ENCODE results near the gene KCNQ4.

The KCNQ4 gene

DNA sequence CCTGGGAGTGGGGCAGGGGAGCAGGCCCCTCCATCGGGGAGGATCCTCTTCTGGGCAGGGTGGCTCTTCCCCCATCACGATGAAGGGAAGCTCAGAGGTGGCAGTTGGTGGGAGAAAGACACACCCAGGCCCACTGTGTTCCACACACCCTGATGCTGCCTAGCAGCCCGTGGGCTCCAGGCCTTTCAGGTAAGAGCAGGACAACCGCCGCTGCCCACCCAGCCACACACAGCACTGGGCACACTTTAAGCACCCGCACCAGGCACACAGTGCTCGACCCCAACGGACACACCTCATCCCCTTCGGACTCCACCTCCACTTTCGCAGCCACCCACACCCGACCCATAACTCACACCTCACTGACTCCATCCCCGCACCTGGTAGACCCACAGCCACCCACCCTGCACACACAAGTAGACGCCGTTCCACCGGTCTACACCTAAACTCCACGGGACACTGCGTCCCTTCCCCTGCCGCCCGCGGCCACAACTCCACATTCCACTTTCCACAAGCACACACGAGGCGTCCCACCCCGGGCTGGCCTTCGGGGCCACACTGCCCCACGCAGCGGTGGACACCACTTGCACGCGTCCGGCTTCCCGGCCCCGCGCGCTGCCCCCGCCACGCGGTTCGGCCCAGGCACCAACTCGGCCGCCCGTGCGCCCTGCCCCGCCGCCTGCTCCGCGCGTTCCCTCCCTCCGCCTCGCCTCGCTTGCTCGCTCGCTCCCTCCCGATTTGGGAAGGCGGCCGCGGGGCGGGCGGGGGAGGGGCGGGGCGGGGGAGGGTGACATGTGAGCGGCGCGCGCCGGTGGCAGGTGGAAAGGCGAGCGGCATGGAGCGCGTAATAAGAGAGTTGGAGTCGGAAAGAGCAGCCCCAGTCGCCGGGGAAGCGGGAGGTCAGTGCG, at the start of gene KCNQ4:
TSS of gene KCNQ4 (plus strand) at position 787 of the 905 bp plus-strand sequence. CDS start 307 bp downstream, outside the sequence.
- FAIRE-seq (no peak), DNase-seq (ENCODE audit: insufficient read length, low spot score) (no peak)

DNA sequence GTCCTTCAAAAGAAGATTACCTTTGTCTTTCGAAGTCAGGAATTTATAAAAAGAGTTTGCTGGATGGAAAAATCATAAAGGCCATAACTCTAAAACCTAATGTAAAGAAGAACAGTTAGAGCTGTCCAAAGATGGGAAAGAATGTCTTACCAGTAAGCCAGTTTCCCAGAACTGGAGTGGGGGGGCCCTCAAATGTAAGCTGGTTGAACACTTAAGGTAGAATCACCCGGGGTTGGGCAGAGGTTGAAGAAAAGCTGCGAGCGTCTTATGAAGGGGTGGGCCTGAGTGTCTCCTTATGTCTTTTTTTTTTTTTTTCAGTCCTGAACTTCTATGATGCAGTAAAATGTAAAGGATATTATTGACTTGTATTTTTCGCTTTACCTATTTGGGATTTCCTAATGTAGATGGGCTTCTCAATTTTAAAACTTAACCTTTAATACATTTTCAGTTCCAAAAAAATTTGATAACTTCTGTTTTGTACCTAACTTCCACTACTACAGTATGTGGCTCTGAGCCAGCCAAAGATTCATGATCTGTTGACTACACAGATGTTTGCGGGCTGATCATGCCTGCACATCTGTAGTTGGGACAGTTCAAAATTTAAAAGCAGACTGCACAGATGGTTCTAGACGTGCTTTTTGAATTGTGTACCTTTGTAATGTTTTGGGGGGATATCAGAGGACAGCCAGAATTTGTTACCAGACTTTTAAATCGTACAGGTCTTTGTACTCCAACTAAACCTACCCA, 48.5 kb upstream of the KCNQ4 start:
- DNase-seq (ENCODE audit: insufficient read length, low spot score) (no peak), FAIRE-seq (no peak)

DNA sequence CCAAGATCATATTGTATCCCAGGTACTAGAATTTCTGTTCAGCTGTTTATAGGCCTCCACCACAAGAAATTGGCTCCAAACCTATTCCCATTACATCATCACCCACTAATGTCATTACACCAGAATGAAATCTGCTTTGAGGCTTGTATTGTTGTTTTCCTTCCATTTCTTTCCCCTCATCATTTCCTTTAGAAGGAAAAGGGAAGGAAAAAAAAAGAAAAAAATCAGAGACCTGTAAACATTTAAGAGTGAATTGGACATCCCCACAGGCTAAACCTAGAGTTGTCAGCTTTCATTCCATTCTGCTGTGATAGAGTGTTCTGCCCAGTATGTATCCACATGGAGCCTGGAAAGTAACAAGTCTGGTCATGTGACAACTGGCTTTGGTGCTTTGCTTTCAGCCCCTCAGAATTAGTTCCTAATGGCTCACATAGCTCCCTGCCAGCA, 47.5 kb upstream of the KCNQ4 start:
- FAIRE-seq (no peak), DNase-seq (ENCODE audit: insufficient read length, low spot score) (no peak)

DNA sequence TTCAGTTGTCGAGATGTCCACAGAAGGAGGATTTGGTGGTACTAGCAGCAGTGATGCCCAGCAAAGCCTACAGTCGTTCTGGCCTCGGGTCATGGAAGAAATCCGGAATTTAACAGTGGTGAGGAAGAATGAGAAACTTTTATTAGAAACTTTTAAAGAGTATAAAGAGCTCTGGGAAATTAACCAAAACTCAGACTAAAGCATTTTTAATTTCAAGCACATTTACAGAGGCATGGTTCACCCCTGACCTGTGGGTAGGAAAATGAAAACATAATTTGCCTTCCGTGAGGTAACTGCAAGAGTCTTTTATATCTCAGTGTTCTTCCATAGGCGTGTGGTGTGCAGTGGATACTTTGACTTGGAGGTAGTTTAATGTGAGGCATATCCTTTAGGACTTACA, 44.8 kb upstream of the KCNQ4 start:
- DNase-seq (ENCODE audit: insufficient read length, low spot score) = no peak
- no peak for FAIRE-seq

DNA sequence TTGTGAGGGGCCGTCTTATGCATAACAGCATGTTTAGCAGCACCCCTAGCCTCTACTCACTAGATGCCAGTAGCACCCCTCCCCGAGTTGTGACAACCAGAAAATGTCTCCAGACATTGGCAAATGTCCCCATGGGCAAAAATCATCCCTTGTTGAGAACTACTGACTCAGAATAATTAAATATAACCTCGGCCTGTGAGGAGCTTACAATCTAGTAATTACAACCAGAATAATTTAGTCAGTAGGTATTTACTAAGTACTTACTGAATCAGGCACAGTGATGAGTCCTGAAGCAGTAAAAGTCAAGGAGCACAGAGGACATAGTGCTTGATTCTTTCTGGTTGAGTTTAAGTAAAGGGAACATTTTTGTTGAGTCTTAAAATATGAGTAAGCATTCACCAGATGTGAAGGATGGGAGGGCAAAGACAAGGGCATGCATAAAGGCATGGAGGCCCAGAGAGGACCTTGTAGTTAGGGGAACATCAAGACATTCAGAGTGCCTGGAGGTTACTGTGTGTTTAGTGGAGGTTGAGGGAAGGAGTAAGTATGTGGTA, 44.1 kb upstream of the KCNQ4 start:
- no peak for FAIRE-seq
- DNase-seq (ENCODE audit: insufficient read length, low spot score) = no peak

DNA sequence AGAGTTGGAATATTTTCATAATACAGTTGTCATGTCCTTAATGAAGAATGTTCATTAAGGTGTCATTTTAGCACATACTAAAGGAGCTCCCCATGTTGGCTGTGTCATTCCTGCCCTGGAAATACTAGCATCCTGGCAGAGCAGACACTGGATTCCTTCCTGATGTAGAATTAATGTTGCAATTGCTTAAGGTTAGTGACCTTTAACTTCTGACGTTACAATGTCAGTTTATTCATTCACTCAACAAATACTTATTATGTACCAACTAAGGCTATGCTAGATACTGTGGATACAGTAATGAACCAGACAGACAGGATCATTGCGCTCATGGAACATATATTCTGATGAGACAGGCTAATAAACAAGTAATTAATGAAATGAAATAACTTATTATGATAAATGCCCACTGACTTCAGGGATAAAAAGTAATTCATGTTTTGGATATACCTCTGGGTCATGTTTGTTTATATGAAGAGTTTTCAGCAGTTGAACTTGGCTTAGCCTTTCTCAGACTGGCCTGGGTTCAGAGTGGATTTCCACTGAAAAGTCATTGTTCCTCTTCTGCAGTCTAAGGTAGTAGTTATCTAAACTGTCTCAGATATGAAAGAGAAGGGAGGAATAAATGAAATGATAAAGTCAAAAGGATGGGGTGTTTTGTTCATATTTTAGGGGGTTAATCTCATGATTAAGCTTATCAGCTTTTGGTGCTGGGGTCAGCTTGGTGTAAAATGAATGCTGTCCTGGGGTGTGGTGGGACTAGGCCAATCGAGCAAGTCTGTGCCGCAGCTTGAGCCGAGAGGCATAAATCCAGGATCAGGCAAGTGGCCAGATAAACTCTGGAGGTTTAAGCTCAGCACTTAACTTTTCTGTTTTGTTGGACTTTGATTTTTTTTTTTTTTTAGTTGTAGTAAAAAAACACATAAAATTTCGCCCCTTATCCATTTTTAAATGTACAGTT, 43.3 kb upstream of the KCNQ4 start:
- DNase-seq (ENCODE audit: insufficient read length, low spot score) = no peak
- no peak for FAIRE-seq

DNA sequence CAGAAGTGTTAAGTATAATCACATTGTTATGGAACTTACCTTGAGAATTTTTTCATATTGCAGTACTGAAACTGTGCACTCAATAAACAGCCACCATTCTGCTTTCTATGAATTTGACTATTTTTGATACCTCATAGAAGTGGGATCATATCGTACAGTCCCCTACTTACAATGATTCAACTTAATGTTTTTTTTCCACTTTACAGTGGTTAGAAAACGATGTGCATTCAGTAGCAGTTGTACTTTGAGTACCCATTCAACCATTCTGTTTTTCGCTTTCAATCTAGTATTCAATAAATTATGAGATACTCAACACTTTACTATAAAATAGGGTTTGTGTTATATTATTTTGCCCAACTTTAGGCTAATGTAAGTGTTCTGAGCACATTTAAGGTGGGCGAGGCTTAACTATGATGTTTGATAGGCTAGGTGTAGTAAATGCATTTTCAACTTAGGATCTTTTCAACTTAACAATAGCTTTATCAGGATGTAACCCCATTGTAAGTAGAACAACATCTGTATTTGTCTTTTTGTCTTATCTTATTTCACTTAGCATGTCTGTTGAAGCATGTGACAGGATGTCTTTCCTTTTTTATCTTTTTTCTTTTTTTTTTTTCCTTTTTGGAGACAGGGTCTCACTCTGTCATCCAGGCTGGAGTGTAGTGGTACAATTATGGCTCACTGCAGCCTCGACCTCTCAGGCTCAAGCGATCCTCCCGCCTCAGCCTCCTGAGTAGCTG, 42.4 kb upstream of the KCNQ4 start:
- DNase-seq (ENCODE audit: insufficient read length, low spot score) (no peak), FAIRE-seq (no peak)

DNA sequence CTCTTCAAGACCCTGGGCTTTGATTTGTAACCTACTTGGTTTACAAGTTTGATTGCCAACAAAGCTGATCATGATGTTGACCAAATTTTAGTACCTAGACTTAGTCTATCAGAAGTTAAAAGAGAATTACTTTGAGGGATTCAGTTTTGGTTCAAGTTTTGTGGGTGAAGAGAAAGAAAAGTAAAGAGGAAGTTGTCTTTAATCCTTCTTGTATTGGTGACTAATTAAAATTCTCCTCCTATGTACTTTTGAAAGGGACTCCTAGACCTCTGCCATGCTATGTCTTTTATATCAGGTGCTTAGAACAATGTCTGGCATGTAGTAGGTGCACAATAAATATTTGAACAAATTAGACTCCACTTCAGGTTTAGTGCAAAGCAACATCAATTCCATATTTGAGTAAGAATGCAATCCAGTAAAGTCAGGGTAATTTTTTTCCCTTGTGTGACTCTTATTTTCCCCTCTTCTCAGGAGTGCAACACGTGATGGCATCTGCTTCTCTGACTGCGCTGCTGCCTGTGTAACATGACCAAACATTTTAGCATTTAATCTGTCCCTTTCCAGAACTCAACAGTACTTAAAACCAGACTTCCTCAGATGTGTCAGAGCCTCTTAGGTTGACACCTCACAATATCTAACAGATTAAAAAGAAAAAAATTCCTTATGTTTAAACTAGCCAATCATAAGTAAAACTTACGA, 41.1 kb upstream of the KCNQ4 start:
- FAIRE-seq = peak; percentile 61
- DNase-seq (ENCODE audit: insufficient read length, low spot score) = no peak

DNA sequence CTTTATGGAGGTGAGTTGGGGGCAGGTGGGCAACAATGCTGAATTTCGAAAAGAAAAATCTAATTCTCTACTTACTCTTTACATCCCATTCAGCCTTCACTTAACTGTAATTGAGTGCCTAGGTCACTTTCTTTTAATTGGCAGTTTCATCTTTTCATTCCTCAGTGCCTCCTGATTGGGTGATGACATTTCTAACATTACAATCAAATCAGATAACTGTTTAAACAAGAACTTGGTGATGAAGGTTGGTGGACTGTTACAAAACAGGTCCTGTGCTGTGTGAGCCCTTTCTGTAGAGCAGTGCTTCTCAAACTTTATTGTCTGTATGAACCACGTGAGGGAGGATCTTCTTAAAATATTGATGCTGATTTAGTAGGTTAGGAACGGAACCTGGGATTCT, 40.1 kb upstream of the KCNQ4 start:
- no peak for DNase-seq (ENCODE audit: insufficient read length, low spot score)
- no peak for FAIRE-seq

DNA sequence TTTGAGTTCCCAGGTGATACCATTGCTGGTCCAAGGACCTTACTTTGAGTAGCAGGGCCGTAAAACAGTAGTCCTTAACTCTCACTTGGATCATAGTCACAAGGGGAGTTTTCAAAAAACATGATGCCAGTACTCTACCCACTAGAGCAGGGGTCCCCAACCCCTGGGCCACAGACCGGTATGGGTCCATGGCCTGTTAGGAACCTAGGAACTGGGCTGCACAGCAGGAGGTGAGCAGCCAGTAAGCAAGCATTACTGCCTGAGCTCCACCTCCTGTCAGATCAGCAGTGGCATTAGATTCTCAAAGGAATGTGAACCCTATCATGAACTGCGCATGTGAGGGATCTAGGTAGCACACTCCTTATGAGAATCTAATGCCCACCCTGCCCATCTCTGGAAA, 39.7 kb upstream of the KCNQ4 start:
- no peak for FAIRE-seq
- no peak for DNase-seq (ENCODE audit: insufficient read length, low spot score)

DNA sequence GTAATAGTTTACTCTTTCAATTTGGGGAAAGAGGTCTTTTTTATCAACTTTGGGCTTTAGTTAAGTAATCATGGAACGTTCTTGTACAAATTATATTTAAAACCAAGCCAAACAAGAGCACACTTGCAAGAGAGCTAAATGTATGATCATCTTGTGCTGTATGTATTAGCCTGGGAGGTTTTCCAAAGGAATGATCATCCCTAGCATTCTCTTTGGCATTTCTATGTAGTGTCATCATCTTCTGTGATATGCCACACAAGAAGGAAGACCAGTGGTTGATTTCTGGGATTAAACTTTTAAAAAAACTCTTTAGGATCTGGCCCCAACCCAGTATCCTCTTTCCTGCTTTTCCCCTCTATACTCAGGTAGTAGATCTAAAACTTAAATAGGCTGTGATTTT, 38.4 kb upstream of the KCNQ4 start:
- DNase-seq (ENCODE audit: insufficient read length, low spot score) (no peak), FAIRE-seq (no peak)

DNA sequence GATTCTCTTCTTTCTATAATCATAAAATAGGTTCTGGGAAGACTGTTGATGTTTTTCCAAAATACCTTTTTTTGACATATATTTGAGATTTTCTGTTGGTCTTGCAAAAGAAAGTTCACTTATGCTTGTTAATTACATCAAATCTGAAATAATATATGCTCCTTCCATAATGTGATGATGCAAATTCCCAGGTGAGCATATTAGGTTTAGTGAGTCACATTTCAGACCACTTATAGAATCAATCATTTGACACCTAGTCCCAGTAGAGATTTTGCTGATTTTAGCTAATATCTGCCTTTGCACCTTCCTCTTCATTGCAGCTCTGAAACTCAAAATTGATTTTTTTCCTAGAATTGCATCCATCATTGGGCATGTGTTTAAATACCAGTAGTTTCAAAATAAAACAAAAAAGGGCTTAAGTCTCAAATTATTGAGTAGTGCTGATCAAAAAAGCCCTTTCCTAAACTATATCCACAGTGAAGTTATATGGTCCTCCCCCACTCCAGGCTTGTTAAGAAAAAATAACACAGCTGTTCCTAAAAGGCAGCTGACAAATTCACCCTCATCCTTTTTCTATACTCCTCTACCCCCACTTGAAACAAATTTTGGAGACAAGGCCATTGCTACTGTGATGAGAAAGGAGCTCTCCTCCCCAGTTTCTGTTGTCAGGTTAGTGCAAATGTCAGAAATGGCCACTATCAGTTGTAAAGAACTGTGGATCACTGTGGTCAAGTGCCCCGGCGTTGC, 37.1 kb upstream of the KCNQ4 start:
- FAIRE-seq = no peak

DNA sequence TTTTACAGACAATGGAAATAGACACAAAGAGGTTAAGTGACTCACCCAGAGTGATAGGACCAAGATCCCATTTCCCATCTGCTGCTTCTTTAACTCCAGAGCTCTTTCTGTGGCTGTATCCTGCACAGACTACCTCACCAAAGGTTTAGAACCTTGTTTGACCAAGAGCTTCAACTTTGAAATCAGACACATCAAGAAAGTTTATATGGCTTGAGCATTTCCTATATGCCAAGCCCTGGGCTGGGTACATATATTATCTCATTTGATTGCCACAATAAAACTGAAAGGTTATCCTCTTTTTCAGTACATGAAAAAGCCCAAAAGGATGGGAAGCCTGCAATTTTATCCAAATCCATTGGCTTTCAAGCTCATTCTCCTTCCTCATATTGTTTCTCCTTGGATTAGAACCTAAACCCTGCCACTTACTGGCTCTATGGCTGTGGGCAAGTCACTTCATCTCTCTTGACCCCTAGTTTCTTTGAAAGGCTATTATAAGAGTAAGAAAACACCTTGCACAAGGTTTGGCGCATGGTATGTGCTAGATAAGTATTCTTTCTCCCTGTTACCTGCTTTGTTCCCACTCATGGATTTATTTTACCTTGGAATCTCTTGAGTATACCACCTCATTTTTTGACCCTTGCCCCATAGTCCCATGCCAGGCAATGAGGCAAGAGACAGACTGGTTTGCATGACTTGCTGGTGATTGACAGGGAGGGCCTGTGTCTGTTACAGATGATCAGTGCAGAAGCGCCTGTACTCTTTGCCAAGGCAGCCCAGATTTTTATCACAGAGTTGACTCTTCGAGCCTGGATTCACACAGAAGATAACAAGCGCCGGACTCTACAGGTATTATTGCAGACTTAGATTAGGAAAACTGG, 34.5 kb upstream of the KCNQ4 start:
- DNase-seq (ENCODE audit: insufficient read length, low spot score) = no peak
- FAIRE-seq = no peak

More for the DNA sequence above, 37.1 kb upstream of the KCNQ4 start:
- DNase-seq (ENCODE audit: insufficient read length, low spot score) = no peak

DNA sequence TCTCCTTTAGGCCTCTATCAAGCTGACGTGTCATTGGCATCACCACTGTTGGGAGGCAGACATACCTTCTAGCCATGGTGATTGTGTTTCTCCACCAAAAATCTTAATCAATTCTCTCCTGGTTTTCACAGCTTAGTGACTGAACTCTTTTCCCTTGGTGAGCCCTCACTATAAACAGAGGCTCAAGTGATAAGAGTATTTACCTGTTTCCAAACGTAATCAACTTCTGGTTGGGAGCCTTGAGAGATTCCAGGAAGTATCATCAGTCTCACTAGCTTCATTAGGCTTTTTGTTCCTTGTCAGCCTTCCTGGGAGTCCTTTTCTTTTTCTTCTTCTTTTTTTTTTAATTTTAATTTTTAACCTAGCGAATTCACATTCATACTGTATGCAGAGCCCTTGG, 33.8 kb upstream of the KCNQ4 start:
- no peak for FAIRE-seq
- no peak for DNase-seq (ENCODE audit: insufficient read length, low spot score)

DNA sequence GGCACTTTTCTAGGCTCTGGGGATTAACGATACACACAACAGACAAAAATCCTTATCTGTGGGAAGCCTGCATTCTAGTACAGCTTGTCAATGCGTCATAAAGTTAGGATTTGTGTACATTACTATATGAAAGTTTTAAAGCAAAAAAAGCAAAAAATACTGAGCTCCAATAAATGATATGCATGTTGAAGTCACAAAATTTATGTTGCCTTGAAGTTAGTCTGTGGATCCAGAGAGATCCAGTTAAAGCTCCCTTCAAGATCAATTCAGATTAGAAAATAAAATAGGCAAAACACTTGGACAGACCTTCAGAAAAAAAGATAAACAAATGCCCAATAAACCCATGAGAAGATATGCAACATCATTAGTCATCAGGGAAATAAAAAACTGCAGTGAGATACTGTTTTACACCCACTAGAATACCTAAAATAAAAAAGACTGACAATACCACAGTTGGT, 33.1 kb upstream of the KCNQ4 start:
- FAIRE-seq (no peak), DNase-seq (ENCODE audit: insufficient read length, low spot score) (no peak)

DNA sequence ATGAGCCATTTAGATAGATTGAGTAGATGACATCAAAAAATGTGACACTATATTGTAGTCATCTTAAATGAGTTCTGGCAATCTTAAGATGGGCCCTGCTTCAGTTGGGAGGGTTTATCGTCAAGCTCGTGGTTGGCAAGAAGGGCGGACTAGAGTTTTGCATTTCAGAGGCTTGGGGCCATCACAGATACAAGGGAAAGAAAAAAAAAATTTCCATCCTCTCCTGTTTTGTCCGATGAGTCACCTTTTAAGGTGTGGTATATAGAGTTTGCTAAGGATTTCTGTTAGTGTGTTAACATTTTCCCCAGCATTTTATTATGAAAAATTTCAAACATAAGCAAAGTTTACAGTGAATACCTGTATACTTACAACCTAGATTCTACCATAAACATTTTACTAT, 31.8 kb upstream of the KCNQ4 start:
- DNase-seq (ENCODE audit: insufficient read length, low spot score) (no peak), FAIRE-seq (peak; percentile 47)

DNA sequence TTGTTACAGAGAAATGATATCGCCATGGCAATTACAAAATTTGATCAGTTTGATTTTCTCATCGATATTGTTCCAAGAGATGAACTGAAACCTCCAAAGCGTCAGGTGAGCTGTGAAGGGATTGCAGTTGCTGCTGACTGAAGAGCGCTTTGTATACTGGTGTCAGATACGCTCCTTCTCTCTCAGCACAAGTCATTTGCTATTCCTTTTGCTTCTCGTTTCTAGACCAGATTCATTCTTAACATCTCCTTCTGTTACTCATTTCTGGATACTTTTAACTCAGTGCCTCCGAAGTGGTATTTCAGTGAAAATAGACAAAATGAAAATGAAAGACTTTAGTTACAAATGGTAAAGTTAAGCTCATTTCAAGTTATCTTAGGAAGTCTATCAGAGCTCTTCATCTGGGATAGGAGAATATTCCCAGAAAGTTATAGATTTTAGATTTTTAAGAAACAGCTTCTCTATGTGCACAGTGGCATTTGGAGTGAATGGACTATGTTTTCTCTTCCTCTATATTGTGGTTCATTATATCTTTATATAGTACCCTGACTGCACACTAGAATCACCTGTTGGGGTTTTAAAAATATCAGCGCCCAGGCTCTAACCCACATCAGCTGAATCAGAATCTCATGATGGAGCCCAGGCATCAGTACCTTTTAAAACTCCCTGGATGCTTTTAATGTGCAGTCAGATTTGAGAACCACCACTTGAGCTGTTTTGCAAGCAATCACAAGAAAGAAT, 30.3 kb upstream of the KCNQ4 start:
- no peak for DNase-seq (ENCODE audit: insufficient read length, low spot score)
- FAIRE-seq = peak; percentile 78

Data from GM19239 (cell line).